HG03064 (cell line): ENCODE measurements around the gene YWHAH.
A peak's percentile ranks its signal among the peaks of the same experiment; 100 is the strongest.

Experiments used
- ATAC-seq: cut with Tn5 transposase; IDR thresholded peaks from one replicate; pipeline ENCODE4 v1.9.1; 2021; ENCODE audit warnings: low read depth; ENCODE audit not compliant: unreplicated experiment

The YWHAH gene

GRCh38 chr22:31922534-31922933 is 21.8 kb upstream of the YWHAH start:
- ATAC-seq = no peak

GRCh38 chr22:31923136-31923535 is 21.2 kb upstream of the YWHAH start:
- ATAC-seq = no peak

GRCh38 chr22:31923747-31924146 is 20.6 kb upstream of the YWHAH start:
- no peak for ATAC-seq

- ATAC-seq = no peak
Observed at GRCh38 chr22:31925056-31925455, 19.3 kb upstream of the YWHAH start.

- ATAC-seq = no peak
Observed at GRCh38 chr22:31926024-31926423, 18.3 kb upstream of the YWHAH start.

- ATAC-seq = no peak
Observed at GRCh38 chr22:31926969-31927368, 17.4 kb upstream of the YWHAH start.

- no peak for ATAC-seq
Observed at GRCh38 chr22:31927562-31927961, 16.8 kb upstream of the YWHAH start.

- ATAC-seq = no peak
Observed at GRCh38 chr22:31929167-31929930, 15.0 kb upstream of the YWHAH start.

GRCh38 chr22:31932863-31933262 is 11.5 kb upstream of the YWHAH start:
- no peak for ATAC-seq

GRCh38 chr22:31933406-31933805 is 10.9 kb upstream of the YWHAH start:
- ATAC-seq = no peak

GRCh38 chr22:31933816-31934482 is 10.4 kb upstream of the YWHAH start:
- no peak for ATAC-seq

GRCh38 chr22:31935961-31936635 is 8.2 kb upstream of the YWHAH start:
- no peak for ATAC-seq

GRCh38 chr22:31937341-31937740 is 7.0 kb upstream of the YWHAH start:
- no peak for ATAC-seq

GRCh38 chr22:31938296-31938695 is 6.0 kb upstream of the YWHAH start:
- ATAC-seq = no peak

GRCh38 chr22:31940506-31940905 is 3.8 kb upstream of the YWHAH start:
- no peak for ATAC-seq

- no peak for ATAC-seq
Observed at GRCh38 chr22:31942091-31942490, 2.2 kb upstream of the YWHAH start.

- no peak for ATAC-seq
Observed at GRCh38 chr22:31943206-31943977, 943 bp upstream of the YWHAH start.

- peak; percentile 22 for ATAC-seq
Observed at GRCh38 chr22:31944700-31945442, 536 bp downstream of the YWHAH start.

- ATAC-seq = no peak
Observed at GRCh38 chr22:31945443-31945855, 1.1 kb downstream of the YWHAH start.

GRCh38 chr22:31945971-31946680 is 1.8 kb downstream of the YWHAH start:
- no peak for ATAC-seq
